H1 (cell line): ENCODE results near the gene HMCN2.

ENCODE experiments used
- CTCF ChIP-seq, 3 experiments: IDR thresholded peaks; 1 replicate in 2 of 3; 2 replicates in 1 of 3; pipeline versions ENCODE4 v1.5.1 to v1.6.1; 2011; ENCODE audit warnings: low read length in 3 of 3, mild to moderate bottlenecking in 3 of 3, inconsistent platforms in 2 of 3, low read depth in 1 of 3, moderate library complexity in 1 of 3; ENCODE audit not compliant: insufficient read depth in 1 of 3; ENCODE audit errors: control extremely low read depth in 1 of 3
- GTF2F1 ChIP-seq: IDR thresholded peaks from 2 replicates; pipeline ENCODE4 v1.6.1; 2012; ENCODE audit warnings: low read depth, low read length, improper control_type of control experiment, borderline replicate concordance

GRCh38 chr9:130433168-130433946, 167.8 kb downstream of the HMCN2 start:
- TF ChIP-seq GTF2F1 (no peak), CTCF (IDR thresholded peaks at IDR 0.05; ENCODE audit: control extremely low read depth in 1 of 3, insufficient read depth in 1 of 3, low read depth in 1 of 3, low read length in 3 of 3) (peak in 2 of 3 experiments; percentile 48 to 66; a peak in 3 of 4 replicates)
